ENCODE measurements around the gene SLC18B1. TPM values are rescaled to one million over a fixed set of nuclear protein-coding genes. Genes with fewer than 3 reads are reported as not detected.
"Not testable (repeated sequence)": the region's sequence is repeated elsewhere in the genome, so short reads cannot be mapped to it uniquely, and the experiment has no call there.

Gene SLC18B1
- total RNA-seq, 1 experiment from 2014 or later = 24.1 TPM

DNA sequence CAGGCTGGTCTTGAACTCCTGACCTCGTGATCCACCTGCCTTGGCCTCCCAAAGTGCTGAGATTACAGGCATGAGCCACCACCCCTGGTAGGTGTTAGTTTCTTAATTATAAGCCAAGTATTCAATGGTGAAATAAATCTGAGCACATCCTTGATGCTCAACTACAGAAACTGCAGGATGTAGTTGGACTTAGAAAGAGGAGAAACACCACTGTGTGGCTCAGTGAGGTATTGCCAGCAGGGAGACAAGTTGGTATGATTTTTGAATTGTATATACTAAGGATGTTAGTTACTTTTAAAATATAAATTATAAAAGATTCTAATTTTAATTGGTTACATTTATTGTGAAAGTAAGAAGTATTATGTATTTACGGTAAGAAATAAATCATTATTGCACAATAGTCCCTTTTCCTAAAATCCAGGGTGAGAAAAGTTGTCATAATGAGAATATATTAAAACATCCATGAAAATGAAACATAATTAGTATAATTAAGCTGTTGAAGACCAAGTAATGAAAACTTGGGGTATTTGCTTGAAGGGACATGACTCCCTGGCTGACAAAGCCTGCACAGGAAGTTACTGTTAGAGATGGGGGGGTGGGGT lies 17.6 kb downstream of the SLC18B1 start:
- POLR2A ChIA-PET = no interaction called here
- H3K36me3 Mint-ChIP-seq = peaks cover 46% of the 10 kb centered on the region
- TF ChIP-seq EMX1 (CRISPR knock-in tag; IDR thresholded peaks at IDR 0.05) = no peak
- TF ChIP-seq, protein P1, sequence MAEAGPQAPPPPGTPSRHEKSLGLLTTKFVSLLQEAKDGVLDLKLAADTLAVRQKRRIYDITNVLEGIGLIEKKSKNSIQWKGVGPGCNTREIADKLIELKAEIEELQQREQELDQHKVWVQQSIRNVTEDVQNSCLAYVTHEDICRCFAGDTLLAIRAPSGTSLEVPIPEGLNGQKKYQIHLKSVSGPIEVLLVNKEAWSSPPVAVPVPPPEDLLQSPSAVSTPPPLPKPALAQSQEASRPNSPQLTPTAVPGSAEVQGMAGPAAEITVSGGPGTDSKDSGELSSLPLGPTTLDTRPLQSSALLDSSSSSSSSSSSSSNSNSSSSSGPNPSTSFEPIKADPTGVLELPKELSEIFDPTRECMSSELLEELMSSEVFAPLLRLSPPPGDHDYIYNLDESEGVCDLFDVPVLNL (CRISPR knock-in tag; IDR thresholded peaks at IDR 0.05; ENCODE audit: borderline replicate concordance, low read depth) = no peak
- no peak for TF ChIP-seq ZNF396 (CRISPR knock-in tag; IDR thresholded peaks at IDR 0.05; ENCODE audit: borderline replicate concordance)
- no peak for TF ChIP-seq IRF2 (CRISPR knock-in tag; IDR thresholded peaks at IDR 0.05; ENCODE audit: borderline replicate concordance, low read depth)
- TF ChIP-seq ZNF219 (CRISPR knock-in tag; IDR thresholded peaks at IDR 0.05; ENCODE audit: borderline replicate concordance) = no peak
- TF ChIP-seq, protein P2, sequence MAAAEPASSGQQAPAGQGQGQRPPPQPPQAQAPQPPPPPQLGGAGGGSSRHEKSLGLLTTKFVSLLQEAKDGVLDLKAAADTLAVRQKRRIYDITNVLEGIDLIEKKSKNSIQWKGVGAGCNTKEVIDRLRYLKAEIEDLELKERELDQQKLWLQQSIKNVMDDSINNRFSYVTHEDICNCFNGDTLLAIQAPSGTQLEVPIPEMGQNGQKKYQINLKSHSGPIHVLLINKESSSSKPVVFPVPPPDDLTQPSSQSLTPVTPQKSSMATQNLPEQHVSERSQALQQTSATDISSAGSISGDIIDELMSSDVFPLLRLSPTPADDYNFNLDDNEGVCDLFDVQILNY (CRISPR knock-in tag; IDR thresholded peaks at IDR 0.05) = no peak
- TF ChIP-seq TEAD4 (CRISPR knock-in tag; IDR thresholded peaks at IDR 0.05) = no peak
- TF ChIP-seq CBFB (CRISPR knock-in tag; IDR thresholded peaks at IDR 0.05; ENCODE audit: low read depth) = no peak
- no peak for TF ChIP-seq MXD4 (CRISPR knock-in tag; IDR thresholded peaks at IDR 0.05; ENCODE audit: borderline replicate concordance)
- TF ChIP-seq, protein P3, sequence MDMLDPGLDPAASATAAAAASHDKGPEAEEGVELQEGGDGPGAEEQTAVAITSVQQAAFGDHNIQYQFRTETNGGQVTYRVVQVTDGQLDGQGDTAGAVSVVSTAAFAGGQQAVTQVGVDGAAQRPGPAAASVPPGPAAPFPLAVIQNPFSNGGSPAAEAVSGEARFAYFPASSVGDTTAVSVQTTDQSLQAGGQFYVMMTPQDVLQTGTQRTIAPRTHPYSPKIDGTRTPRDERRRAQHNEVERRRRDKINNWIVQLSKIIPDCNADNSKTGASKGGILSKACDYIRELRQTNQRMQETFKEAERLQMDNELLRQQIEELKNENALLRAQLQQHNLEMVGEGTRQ (CRISPR knock-in tag; IDR thresholded peaks at IDR 0.05) = no peak
- no peak for TF ChIP-seq TP53 (CRISPR knock-in tag; IDR thresholded peaks at IDR 0.05)
- TF ChIP-seq NFYB (CRISPR knock-in tag; conservative IDR thresholded peaks at IDR 0.05; ENCODE audit: low read depth) = no peak
- TF ChIP-seq, protein P4, sequence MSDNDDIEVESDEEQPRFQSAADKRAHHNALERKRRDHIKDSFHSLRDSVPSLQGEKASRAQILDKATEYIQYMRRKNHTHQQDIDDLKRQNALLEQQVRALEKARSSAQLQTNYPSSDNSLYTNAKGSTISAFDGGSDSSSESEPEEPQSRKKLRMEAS (CRISPR knock-in tag; IDR thresholded peaks at IDR 0.05) = no peak
- H3K27ac Mint-ChIP-seq = no peak overlapping the region
- DNase-seq (ENCODE audit: low spot score) = no peak
- CTCF ChIA-PET = no interaction called here
- H3K27me3 Mint-ChIP-seq (ENCODE audit: low read depth) = no peaks in the 10 kb centered on the region
- no peak overlapping the region for H3K4me3 Mint-ChIP-seq
- H3K9me3 Mint-ChIP-seq = no peaks in the 10 kb centered on the region
- H3K4me1 Mint-ChIP-seq = no peaks in the 10 kb centered on the region
- peak; percentile 32; the same call in 1 of the 2 replicates for ATAC-seq

DNA sequence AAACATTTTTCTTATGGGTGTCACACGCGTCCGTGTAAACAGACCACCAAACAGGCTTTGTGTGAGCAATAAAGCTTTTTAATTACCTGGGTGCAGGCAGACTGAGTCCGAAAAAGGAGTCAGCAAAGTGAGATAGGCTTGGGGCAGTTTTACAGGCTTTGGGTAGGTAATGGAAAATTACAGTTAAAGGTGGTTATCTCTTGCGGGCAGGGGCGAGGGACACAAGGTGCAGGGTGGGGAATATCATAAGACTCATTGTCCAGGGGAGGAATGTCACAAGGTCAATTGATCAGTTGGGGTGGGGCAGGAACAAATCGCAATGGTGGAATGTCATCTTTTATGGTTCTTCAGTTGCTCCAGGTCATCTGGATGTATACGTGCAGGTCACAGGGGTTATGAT lies 20.6 kb downstream of the SLC18B1 start:
- DNase-seq (ENCODE audit: low spot score); H3K9me3 Mint-ChIP-seq; H3K4me3 Mint-ChIP-seq; H3K4me1 Mint-ChIP-seq; H3K27me3 Mint-ChIP-seq (ENCODE audit: low read depth); H3K27ac Mint-ChIP-seq; ATAC-seq; POLR2A ChIA-PET; CTCF ChIA-PET: not testable (repeated sequence)
- peaks cover 33% of the 10 kb centered on the region for H3K36me3 Mint-ChIP-seq

DNA sequence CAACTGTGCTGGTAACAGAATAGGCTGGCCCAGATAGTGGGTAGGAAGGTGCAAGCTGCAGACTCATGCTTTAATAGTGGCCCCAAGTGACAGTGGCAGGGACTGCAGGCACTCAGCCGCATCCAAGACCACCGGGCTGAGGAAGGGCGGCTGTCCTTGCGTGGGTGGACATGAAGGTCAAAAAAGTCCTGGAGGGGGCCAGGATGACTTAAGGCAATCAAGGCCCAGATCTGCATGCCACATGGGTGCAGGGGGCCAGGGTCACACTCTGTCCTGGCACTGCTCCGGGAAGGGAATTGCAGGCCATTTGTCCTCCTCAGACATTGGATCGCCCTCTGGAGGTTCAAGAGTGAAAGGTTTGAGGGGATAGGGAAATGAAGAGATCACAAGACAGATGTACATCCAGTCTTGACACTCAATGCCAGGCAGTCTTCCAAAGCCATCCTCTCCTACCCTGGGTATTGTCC lies 30.4 kb downstream of the SLC18B1 start:
- no peak overlapping the region for H3K27ac Mint-ChIP-seq
- ATAC-seq (peak; percentile 99), DNase-seq (ENCODE audit: low spot score) (peak; percentile 69)
- peaks cover 20% of the 10 kb centered on the region for H3K36me3 Mint-ChIP-seq
- no peaks in the 10 kb centered on the region for H3K27me3 Mint-ChIP-seq (ENCODE audit: low read depth)
- 0 out of 2 replicates have a peak, but pooled peaks cover 3% of the 10 kb centered on the region for H3K4me1 Mint-ChIP-seq
- no peaks in the 10 kb centered on the region for H3K9me3 Mint-ChIP-seq
- POLR2A ChIA-PET = no interaction called here
- CTCF ChIA-PET = interaction anchor here (0.5 to 2.3 kb wide), 9 partner anchors 15 to 488 kb away, joined by 3 to 8 read pairs (median 4); partner anchors contain the start of genes SLC18B1 and STX7
- peak overlapping the region; percentile 63 for H3K4me3 Mint-ChIP-seq
- TF ChIP-seq, protein P5, sequence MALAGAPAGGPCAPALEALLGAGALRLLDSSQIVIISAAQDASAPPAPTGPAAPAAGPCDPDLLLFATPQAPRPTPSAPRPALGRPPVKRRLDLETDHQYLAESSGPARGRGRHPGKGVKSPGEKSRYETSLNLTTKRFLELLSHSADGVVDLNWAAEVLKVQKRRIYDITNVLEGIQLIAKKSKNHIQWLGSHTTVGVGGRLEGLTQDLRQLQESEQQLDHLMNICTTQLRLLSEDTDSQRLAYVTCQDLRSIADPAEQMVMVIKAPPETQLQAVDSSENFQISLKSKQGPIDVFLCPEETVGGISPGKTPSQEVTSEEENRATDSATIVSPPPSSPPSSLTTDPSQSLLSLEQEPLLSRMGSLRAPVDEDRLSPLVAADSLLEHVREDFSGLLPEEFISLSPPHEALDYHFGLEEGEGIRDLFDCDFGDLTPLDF (CRISPR knock-in tag; IDR thresholded peaks at IDR 0.05) = no peak
- TF ChIP-seq NR2C2 (CRISPR knock-in tag; IDR thresholded peaks at IDR 0.05) (no peak), EMX1 (CRISPR knock-in tag; IDR thresholded peaks at IDR 0.05) (no peak), GABPB1 (CRISPR knock-in tag; IDR thresholded peaks at IDR 0.05) (no peak; the same call in 1 of the 2 replicates), NFE2L1 (CRISPR knock-in tag; IDR thresholded peaks at IDR 0.05) (no peak), ESRRA (CRISPR knock-in tag; IDR thresholded peaks at IDR 0.05; ENCODE audit: borderline replicate concordance) (no peak)
- TF ChIP-seq, protein P6, sequence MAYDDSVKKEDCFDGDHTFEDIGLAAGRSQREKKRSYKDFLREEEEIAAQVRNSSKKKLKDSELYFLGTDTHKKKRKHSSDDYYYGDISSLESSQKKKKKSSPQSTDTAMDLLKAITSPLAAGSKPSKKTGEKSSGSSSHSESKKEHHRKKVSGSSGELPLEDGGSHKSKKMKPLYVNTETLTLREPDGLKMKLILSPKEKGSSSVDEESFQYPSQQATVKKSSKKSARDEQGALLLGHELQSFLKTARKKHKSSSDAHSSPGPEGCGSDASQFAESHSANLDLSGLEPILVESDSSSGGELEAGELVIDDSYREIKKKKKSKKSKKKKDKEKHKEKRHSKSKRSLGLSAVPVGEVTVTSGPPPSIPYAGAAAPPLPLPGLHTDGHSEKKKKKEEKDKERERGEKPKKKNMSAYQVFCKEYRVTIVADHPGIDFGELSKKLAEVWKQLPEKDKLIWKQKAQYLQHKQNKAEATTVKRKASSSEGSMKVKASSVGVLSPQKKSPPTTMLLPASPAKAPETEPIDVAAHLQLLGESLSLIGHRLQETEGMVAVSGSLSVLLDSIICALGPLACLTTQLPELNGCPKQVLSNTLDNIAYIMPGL (CRISPR knock-in tag; IDR thresholded peaks at IDR 0.05) = 0 out of 2 replicates have a peak, but pooled peaks have one; percentile 36
- TF ChIP-seq, protein P7, sequence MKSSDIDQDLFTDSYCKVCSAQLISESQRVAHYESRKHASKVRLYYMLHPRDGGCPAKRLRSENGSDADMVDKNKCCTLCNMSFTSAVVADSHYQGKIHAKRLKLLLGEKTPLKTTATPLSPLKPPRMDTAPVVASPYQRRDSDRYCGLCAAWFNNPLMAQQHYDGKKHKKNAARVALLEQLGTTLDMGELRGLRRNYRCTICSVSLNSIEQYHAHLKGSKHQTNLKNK (CRISPR knock-in tag; IDR thresholded peaks at IDR 0.05) = no peak
- TF ChIP-seq, protein P8, sequence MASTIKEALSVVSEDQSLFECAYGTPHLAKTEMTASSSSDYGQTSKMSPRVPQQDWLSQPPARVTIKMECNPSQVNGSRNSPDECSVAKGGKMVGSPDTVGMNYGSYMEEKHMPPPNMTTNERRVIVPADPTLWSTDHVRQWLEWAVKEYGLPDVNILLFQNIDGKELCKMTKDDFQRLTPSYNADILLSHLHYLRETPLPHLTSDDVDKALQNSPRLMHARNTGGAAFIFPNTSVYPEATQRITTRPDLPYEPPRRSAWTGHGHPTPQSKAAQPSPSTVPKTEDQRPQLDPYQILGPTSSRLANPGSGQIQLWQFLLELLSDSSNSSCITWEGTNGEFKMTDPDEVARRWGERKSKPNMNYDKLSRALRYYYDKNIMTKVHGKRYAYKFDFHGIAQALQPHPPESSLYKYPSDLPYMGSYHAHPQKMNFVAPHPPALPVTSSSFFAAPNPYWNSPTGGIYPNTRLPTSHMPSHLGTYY (CRISPR knock-in tag; IDR thresholded peaks at IDR 0.05) = no peak
- TF ChIP-seq, protein P9, sequence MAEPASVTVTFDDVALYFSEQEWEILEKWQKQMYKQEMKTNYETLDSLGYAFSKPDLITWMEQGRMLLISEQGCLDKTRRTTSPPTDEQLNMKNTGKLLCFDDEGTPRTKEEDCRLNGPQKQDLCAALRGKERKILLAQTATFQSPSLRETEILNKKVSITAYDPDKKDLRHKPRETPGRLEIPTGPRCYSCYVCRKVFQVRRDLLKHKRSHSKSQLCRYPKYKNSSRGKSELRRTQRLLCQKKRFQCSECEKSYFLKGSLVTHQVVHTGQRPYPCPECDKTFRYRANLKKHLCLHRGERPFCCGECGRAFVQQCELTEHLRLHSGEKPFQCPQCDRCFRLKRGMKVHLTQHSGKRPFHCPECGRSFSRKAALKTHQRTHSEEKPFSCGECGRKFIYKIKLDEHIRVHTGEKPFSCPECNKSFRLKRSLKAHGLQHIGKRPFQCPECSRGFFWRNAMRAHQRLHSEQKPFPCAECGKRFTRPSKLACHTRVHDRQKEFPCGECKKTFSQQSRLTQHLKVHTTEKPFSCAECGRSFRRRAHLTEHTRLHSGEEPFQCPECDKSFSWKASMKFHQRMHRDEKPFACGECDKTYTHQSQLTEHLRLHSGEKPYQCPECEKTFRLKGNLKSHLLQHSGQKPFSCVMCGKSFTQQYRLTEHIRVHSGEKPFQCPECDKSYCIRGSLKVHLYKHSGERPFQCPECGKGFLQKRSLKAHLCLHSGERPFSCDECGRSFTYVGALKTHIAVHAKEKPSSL (CRISPR knock-in tag; conservative IDR thresholded peaks at IDR 0.05) = no peak
